Panc1 (cell line): ENCODE measurements around the gene WNK1. TPM values are rescaled to one million over a fixed set of nuclear protein-coding genes. Genes with fewer than 3 reads are reported as not detected.

Experiments used
- ATAC-seq: fragments of 200-7000 bp; cut with Tn5 transposase; 2 replicates; pipeline ENCODE4 v1.9.1; 2020; ENCODE audit warnings: mild to moderate bottlenecking, moderate library complexity
- BruUV-seq: library from RNA; stranded (reverse); fragments of 400-500 nt; replicated peaks from 2 replicates; lab custom pipeline; 2021; lab: Mats Ljungman, UMichigan
- CTCF ChIA-PET: fragments of 300-600 bp; sonication (Branson Sonifier 250); formaldehyde crosslinking; loops from one replicate; lab custom pipeline; 2022; ENCODE audit warnings: antibody characterized with exemption; lab: Charles Lee
- POLR2A ChIA-PET: fragments of 300-600 bp; sonication (Branson Sonifier 250); formaldehyde crosslinking; loops from one replicate; lab custom pipeline; 2022; ENCODE audit warnings: antibody characterized with exemption; lab: Charles Lee
- DNase-seq: peaks from one replicate; pipeline ENCODE4 v3.0.0-alpha.2; 2010; ENCODE audit warnings: low read depth, low spot score
- H3K27ac ChIP-seq: 2 replicates; pipeline ENCODE4 v1.5.1; 2011; ENCODE audit warnings: mild to moderate bottlenecking, low read length, inconsistent platforms
- H3K27me3 ChIP-seq: fragments of 200-500 bp; sonication (Bioruptor generic); 2 replicates; pipeline ENCODE4 v1.6.0; 2014; ENCODE audit warnings: low read length, inconsistent platforms; ENCODE audit not compliant: control insufficient read depth, insufficient read depth
- H3K36me3 ChIP-seq: fragments of 200-500 bp; sonication (Bioruptor generic); 2 replicates; pipeline ENCODE4 v1.5.1; 2014; ENCODE audit warnings: inconsistent platforms, mild to moderate bottlenecking, low read length, moderate library complexity; ENCODE audit not compliant: control insufficient read depth, insufficient read depth
- H3K4me1 ChIP-seq: 2 replicates; pipeline ENCODE4 v1.5.1; 2011; ENCODE audit warnings: inconsistent platforms, mild to moderate bottlenecking, low read length, moderate library complexity; ENCODE audit not compliant: control insufficient read depth, insufficient read depth
- H3K4me3 ChIP-seq, 2 experiments: 2 replicates each; pipeline ENCODE4 v1.5.1; 2011 to 2012; ENCODE audit warnings: low read depth in 2 of 2, low read length in 2 of 2, mild to moderate bottlenecking in 2 of 2, inconsistent platforms in 1 of 2, moderate library complexity in 1 of 2
- H3K9me3 ChIP-seq: fragments of 200-500 bp; sonication (Bioruptor generic); 2 replicates; pipeline ENCODE4 v1.5.1; 2014; ENCODE audit warnings: low read depth, mild to moderate bottlenecking, inconsistent platforms, low read length, moderate library complexity; ENCODE audit not compliant: control insufficient read depth, insufficient read depth
- POLR2AphosphoS5 ChIP-seq: IDR thresholded peaks from 2 replicates; pipeline ENCODE4 v1.6.1; 2012; ENCODE audit warnings: mild to moderate bottlenecking, low read depth, low read length, moderate library complexity
- REST ChIP-seq, 2 experiments: IDR thresholded peaks; 2 replicates each; pipeline ENCODE4 v1.6.1; 2011 to 2012; ENCODE audit warnings: low read depth in 2 of 2, control low read depth in 1 of 2, low read length in 1 of 2, mild to moderate bottlenecking in 1 of 2, moderate library complexity in 1 of 2; ENCODE audit not compliant: insufficient read depth in 1 of 2
- SIN3A ChIP-seq: IDR thresholded peaks from 2 replicates; pipeline ENCODE4 v1.6.1; 2012; ENCODE audit warnings: low read depth, mild to moderate bottlenecking, low read length, moderate library complexity, borderline replicate concordance; ENCODE audit not compliant: insufficient read depth
- TCF7L2 ChIP-seq: IDR thresholded peaks from 2 replicates; pipeline ENCODE4 v1.6.1; 2011; ENCODE audit warnings: mild to moderate bottlenecking, low read depth, low read length, inconsistent platforms
- in situ Hi-C: cut with HindIII; loops from 2 replicates; pipeline ENCODE4 v1.10.0; 2016; ENCODE audit warnings: low sequenced_read_pairs, low pct_unique_long_range_greater_than_20kb
- intact Hi-C: fragments of 100-400 bp; cut with micrococcal nuclease; formaldehyde crosslinking; loops from one replicate; pipeline ENCODE4 v1.10.0; 2022; ENCODE audit not compliant: unreplicated experiment
- total RNA-seq: library from RNA; stranded (reverse); gene quantifications from one replicate; pipeline ENCODE4 v1.2.1, GENCODE V29; 2021; ENCODE audit not compliant: unreplicated experiment
- TF ChIP-seq, protein P1 (sequence below): fragments of 450-650 bp; IDR thresholded peaks from 2 replicates; pipeline ENCODE4 v1.5.1; 2017; ENCODE audit warnings: mild to moderate bottlenecking

The WNK1 gene
- total RNA-seq, 1 experiment from 2014 or later = 181 TPM

- intact Hi-C loops = no loop called here
Measured at GRCh38 chr12:770479-770878, 18.1 kb downstream of the WNK1 start.

DNA sequence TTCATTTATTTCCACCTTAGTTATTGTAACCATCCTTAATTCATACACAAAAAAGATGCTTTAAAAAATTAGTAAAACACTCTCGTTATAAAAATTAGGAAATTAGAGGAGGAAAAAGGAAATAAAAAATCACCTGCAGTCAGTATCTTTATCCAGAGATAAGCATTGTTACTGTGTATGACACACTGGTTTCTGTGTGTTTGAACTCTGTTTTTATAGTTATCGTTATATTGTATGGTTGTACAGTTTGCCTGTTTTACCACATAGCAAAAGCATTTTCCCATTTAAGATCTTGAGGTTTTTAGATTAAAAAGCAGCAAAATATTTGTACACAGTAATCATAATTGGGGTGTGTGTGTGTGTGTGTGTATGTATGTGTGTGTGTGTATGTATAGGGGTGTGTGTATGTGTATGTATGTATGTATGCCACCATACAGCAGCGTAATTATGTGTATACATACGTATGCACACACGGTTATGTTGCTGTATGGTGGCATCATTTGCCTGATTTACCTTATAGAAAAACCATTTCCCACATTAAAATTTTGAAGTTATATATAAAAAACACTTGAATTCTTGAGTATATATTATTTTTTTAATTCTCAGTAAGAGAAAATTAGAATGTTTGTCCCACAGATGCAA is 19.8 kb downstream of the WNK1 start:
- CTCF ChIA-PET = no interaction called here
- Histone ChIP-seq H3K27me3 (no peaks in the 10 kb centered on the region), H3K4me3 (no peak overlapping the region), H3K4me1 (peaks cover 33% of the 10 kb centered on the region), H3K27ac (no peak overlapping the region), H3K36me3 (no peaks in the 10 kb centered on the region), H3K9me3 (no peaks in the 10 kb centered on the region)
- intact Hi-C loops = no loop called here
- in situ Hi-C loops = no loop called here
- POLR2A ChIA-PET = interaction anchor here (0.5 kb wide), 1 partner anchor 158 kb away, joined by 3 read pairs; no protein-coding TSS in a partner anchor
- no peak for ATAC-seq
- TF ChIP-seq REST (IDR thresholded peaks at IDR 0.05; ENCODE audit: insufficient read depth in 1 of 2, low read depth in 2 of 2, low read length in 1 of 2) (no peak), POLR2AphosphoS5 (no peak), SIN3A (no peak), TCF7L2 (no peak)
- TF ChIP-seq, protein P1, sequence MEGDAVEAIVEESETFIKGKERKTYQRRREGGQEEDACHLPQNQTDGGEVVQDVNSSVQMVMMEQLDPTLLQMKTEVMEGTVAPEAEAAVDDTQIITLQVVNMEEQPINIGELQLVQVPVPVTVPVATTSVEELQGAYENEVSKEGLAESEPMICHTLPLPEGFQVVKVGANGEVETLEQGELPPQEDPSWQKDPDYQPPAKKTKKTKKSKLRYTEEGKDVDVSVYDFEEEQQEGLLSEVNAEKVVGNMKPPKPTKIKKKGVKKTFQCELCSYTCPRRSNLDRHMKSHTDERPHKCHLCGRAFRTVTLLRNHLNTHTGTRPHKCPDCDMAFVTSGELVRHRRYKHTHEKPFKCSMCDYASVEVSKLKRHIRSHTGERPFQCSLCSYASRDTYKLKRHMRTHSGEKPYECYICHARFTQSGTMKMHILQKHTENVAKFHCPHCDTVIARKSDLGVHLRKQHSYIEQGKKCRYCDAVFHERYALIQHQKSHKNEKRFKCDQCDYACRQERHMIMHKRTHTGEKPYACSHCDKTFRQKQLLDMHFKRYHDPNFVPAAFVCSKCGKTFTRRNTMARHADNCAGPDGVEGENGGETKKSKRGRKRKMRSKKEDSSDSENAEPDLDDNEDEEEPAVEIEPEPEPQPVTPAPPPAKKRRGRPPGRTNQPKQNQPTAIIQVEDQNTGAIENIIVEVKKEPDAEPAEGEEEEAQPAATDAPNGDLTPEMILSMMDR = no peak
- no TSS peak for BruUV-seq
- no peak for DNase-seq

More at GRCh38 chr12:770479-770878, 18.1 kb downstream of the WNK1 start:
- no TSS peak for BruUV-seq
- TF ChIP-seq SIN3A (no peak), TCF7L2 (no peak), POLR2AphosphoS5 (no peak), REST (IDR thresholded peaks at IDR 0.05; ENCODE audit: insufficient read depth in 1 of 2, low read depth in 2 of 2, low read length in 1 of 2) (no peak)
- TF ChIP-seq, protein P1 = no peak
- H3K27me3 ChIP-seq = no peaks in the 10 kb centered on the region
- no peak for ATAC-seq
- no peaks in the 10 kb centered on the region for H3K9me3 ChIP-seq
- DNase-seq = no peak
- in situ Hi-C loops = no loop called here
- POLR2A ChIA-PET = no interaction called here
- CTCF ChIA-PET = no interaction called here
- H3K27ac ChIP-seq = no peak overlapping the region
- peaks cover 25% of the 10 kb centered on the region for H3K4me1 ChIP-seq
- H3K36me3 ChIP-seq = no peaks in the 10 kb centered on the region
- no peak overlapping the region for H3K4me3 ChIP-seq
